Adrenal gland (tissue), 5 donors: ENCODE data around the gene AMZ1.

Experiments used
- CTCF ChIP-seq, 6 experiments: fragments of 450-650 bp in 4 of 6; fragments of 200-600 bp in 2 of 6; sonication (generic) in 1 of 6; IDR thresholded peaks; 1 replicate in 5 of 6; 2 replicates in 1 of 6; pipeline versions ENCODE4 v1.5.1 to v1.8.0; 2016 to 2021; ENCODE audit warnings: antibody characterized with exemption in 6 of 6, mild to moderate bottlenecking in 2 of 6, moderate library complexity in 1 of 6
- POLR2A ChIP-seq, 2 donors: fragments of 450-650 bp; IDR thresholded peaks; one replicate each; pipeline ENCODE4 v1.6.1; 2017; ENCODE audit warnings: antibody characterized with exemption in 2 of 2, mild to moderate bottlenecking in 2 of 2, moderate library complexity in 1 of 2
- donor health status: DM: no; HTN: no; CAD: no.

DNA sequence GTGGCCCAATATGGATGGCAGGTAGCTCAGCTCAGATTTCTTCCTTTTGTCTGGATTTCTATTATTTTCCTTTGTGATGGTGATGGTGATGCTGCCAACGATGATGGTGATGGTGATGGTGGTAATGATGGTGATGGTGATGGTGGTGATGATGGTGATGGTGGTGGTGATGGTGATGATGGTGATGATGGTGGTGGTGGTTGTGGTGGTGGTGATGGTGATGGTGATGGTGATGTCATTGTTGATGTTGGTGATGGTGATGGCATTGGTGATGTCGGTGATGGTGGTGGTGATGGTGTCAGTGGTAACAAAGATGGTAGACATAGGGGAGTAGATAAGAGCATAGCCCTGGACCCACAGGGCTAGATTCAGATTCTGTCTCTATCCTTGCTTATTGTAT lies 30.8 kb upstream of the AMZ1 start:
- TF ChIP-seq CTCF (IDR thresholded peaks at IDR 0.05), result no peak
- no peak for TF ChIP-seq POLR2A (IDR thresholded peaks at IDR 0.05)
